ENCODE measurements around the gene MYL11. TPM values are rescaled to one million over a fixed set of nuclear protein-coding genes. Genes with fewer than 3 reads are reported as not detected.

The MYL11 gene
- total RNA-seq, 1 donor from 2014 or later: 0.85 TPM

DNA sequence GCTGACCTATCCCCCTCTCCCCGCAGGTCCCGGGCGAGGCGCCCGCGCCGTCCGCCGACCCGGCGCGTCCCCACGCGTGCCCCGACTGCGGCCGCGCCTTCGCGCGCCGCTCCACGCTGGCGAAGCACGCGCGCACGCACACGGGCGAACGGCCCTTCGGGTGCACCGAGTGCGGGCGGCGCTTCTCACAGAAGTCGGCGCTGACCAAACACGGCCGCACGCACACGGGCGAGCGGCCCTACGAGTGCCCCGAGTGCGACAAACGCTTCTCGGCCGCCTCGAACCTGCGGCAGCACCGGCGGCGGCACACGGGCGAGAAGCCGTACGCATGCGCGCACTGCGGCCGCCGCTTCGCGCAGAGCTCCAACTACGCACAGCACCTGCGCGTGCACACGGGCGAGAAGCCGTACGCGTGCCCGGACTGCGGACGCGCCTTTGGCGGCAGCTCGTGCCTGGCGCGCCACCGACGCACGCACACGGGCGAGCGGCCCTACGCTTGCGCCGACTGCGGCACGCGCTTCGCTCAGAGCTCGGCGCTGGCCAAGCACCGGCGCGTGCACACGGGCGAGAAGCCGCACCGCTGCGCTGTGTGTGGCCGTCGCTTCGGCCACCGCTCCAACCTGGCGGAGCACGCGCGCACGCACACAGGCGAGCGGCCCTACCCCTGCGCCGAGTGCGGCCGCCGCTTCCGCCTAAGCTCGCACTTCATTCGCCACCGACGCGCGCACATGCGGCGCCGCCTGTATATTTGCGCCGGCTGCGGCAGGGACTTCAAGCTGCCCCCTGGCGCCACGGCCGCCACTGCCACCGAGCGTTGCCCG lies 43.1 kb downstream of the MYL11 start:
- Mint-ChIP-seq H3K36me3 (ENCODE audit: low read depth, unreplicated experiment) (peaks cover 33% of the 10 kb centered on the region), H3K9me3 (ENCODE audit: unreplicated experiment) (no peaks in the 10 kb centered on the region), H3K27me3 (ENCODE audit: unreplicated experiment) (peaks cover 5% of the 10 kb centered on the region), H3K4me3 (ENCODE audit: unreplicated experiment) (no peak overlapping the region), H3K4me1 (ENCODE audit: unreplicated experiment) (peaks cover 7% of the 10 kb centered on the region), H3K27ac (ENCODE audit: unreplicated experiment) (no peak overlapping the region)
- peak; percentile 80 for DNase-seq (ENCODE audit: low spot score)
- TF ChIP-seq, protein P1, sequence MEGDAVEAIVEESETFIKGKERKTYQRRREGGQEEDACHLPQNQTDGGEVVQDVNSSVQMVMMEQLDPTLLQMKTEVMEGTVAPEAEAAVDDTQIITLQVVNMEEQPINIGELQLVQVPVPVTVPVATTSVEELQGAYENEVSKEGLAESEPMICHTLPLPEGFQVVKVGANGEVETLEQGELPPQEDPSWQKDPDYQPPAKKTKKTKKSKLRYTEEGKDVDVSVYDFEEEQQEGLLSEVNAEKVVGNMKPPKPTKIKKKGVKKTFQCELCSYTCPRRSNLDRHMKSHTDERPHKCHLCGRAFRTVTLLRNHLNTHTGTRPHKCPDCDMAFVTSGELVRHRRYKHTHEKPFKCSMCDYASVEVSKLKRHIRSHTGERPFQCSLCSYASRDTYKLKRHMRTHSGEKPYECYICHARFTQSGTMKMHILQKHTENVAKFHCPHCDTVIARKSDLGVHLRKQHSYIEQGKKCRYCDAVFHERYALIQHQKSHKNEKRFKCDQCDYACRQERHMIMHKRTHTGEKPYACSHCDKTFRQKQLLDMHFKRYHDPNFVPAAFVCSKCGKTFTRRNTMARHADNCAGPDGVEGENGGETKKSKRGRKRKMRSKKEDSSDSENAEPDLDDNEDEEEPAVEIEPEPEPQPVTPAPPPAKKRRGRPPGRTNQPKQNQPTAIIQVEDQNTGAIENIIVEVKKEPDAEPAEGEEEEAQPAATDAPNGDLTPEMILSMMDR (IDR thresholded peaks at IDR 0.05; ENCODE audit: unreplicated experiment): no peak

DNA sequence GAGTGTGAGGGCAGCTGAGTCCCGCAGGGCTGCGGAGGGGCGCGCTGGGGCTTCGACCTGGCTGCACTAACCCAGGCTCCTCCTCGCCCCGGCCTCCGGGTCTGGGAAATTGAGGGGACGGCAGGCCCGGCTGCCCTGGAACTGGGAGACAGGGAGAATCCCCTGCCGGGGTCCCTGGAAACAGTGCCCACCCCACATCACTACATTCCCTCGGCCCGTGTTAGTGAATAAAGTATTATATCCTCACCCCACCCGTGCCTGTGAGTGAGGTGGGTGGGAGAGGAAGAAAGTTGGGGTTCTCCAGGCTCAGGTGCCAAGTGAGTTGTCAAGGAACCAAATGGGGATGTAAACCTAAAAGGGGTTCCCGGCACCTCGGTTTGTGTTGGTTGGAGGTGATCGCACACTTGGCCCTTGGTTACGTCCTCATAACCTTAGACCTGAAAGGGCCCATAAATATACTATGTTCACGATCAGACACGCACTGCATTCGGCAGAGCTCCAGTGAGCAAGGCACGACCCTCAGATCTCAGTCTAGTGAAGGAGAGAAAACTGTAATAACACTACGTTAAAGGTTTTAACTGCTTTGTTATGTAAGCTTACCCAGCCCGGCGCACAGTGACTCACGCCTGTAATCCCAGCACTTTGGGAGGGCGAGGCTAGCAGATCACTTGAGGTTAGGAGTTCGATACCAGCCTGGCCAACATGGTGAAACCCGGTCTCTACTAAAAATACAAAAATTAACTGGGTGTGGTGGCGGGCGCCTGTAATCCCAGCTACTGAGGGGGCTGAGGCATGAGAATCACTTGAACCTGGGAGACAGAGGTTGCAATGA lies 44.0 kb downstream of the MYL11 start:
- TF ChIP-seq, protein P1 (IDR thresholded peaks at IDR 0.05; ENCODE audit: unreplicated experiment): no peak
- DNase-seq (ENCODE audit: low spot score): no peak
- H3K36me3 Mint-ChIP-seq (ENCODE audit: low read depth, unreplicated experiment): peaks cover 34% of the 10 kb centered on the region
- H3K27ac Mint-ChIP-seq (ENCODE audit: unreplicated experiment): no peak overlapping the region
- H3K9me3 Mint-ChIP-seq (ENCODE audit: unreplicated experiment): no peaks in the 10 kb centered on the region
- H3K27me3 Mint-ChIP-seq (ENCODE audit: unreplicated experiment): peaks cover 5% of the 10 kb centered on the region
- peaks cover 7% of the 10 kb centered on the region for H3K4me1 Mint-ChIP-seq (ENCODE audit: unreplicated experiment)
- peak overlapping the region; percentile 37 for H3K4me3 Mint-ChIP-seq (ENCODE audit: unreplicated experiment)

DNA sequence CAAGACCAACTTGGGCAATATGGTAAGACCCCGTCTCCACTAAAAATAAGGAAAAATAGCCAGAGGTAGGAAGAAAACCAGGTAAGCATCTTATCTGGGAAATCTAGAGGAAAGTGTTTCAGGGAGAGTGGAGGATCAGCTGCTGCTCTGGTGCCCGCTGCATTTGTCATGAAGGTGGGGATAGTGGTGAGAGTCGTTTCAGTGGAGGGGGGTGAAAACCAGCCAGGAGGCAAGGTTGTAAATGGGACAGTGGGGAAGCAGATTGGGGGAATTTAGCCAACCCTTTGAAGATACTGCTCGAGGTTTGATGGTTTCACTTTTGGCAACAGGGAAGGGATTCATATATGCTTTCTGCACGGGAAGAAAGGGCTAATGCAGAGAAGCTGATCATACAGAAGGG lies 46.4 kb downstream of the MYL11 start:
- peaks cover 4% of the 10 kb centered on the region for H3K27me3 Mint-ChIP-seq (ENCODE audit: unreplicated experiment)
- DNase-seq (ENCODE audit: low spot score): no peak
- H3K9me3 Mint-ChIP-seq (ENCODE audit: unreplicated experiment): no peaks in the 10 kb centered on the region
- peaks cover 14% of the 10 kb centered on the region for H3K4me1 Mint-ChIP-seq (ENCODE audit: unreplicated experiment)
- H3K4me3 Mint-ChIP-seq (ENCODE audit: unreplicated experiment): no peak overlapping the region
- peaks cover 34% of the 10 kb centered on the region for H3K36me3 Mint-ChIP-seq (ENCODE audit: low read depth, unreplicated experiment)
- H3K27ac Mint-ChIP-seq (ENCODE audit: unreplicated experiment): no peak overlapping the region
- TF ChIP-seq, protein P1 (IDR thresholded peaks at IDR 0.05; ENCODE audit: unreplicated experiment): no peak

Other genes with a start within 250 kb of the MYL11 start
- gene CORO1A, start 191.2 kb upstream of the MYL11 start, total RNA-seq (ENCODE audit: unreplicated experiment): 24.9 TPM
- 70.6 TPM for gene BOLA2B, start 181.1 kb upstream of the MYL11 start, total RNA-seq (ENCODE audit: unreplicated experiment)
- gene SLX1A, start 180.9 kb upstream of the MYL11 start, total RNA-seq (ENCODE audit: unreplicated experiment): 61.0 TPM
- gene SULT1A3, start 175.5 kb upstream of the MYL11 start, total RNA-seq (ENCODE audit: unreplicated experiment): 17.9 TPM
- 10.7 TPM for gene NPIPB13, start 126.3 kb upstream of the MYL11 start, total RNA-seq (ENCODE audit: unreplicated experiment)
- 77.2 TPM for gene CD2BP2, start 19.5 kb upstream of the MYL11 start, total RNA-seq (ENCODE audit: unreplicated experiment)
- gene TBC1D10B, start 4.3 kb upstream of the MYL11 start, total RNA-seq (ENCODE audit: unreplicated experiment): 62.4 TPM
- gene SEPTIN1, start 7.8 kb downstream of the MYL11 start, total RNA-seq (ENCODE audit: unreplicated experiment): 1.6 TPM
- gene ZNF48, start 20.6 kb downstream of the MYL11 start, total RNA-seq (ENCODE audit: unreplicated experiment): 40.4 TPM
- 16.3 TPM for gene ZNF771, start 32.8 kb downstream of the MYL11 start, total RNA-seq (ENCODE audit: unreplicated experiment)
- gene DCTPP1, start 55.2 kb downstream of the MYL11 start, total RNA-seq (ENCODE audit: unreplicated experiment): 61.1 TPM
- gene SEPHS2, start 71.1 kb downstream of the MYL11 start, total RNA-seq (ENCODE audit: unreplicated experiment): 43.1 TPM
- not detected for gene ITGAL, start 97.9 kb downstream of the MYL11 start, total RNA-seq (ENCODE audit: unreplicated experiment)
- gene ZNF768, start 151.8 kb downstream of the MYL11 start, total RNA-seq (ENCODE audit: unreplicated experiment): 31.4 TPM
- gene ZNF747, start 160.1 kb downstream of the MYL11 start, total RNA-seq (ENCODE audit: unreplicated experiment): 9.7 TPM
- gene ZNF764, start 183.6 kb downstream of the MYL11 start, total RNA-seq (ENCODE audit: unreplicated experiment): 13.8 TPM
- gene ZNF688, start 196.9 kb downstream of the MYL11 start, total RNA-seq (ENCODE audit: unreplicated experiment): 9.6 TPM
- 33.5 TPM for gene ZNF785, start 210.9 kb downstream of the MYL11 start, total RNA-seq (ENCODE audit: unreplicated experiment)
- gene ZNF689, start 235.6 kb downstream of the MYL11 start, total RNA-seq (ENCODE audit: unreplicated experiment): 12.0 TPM